CD4-positive, alpha-beta memory T cell (primary cell): Measurements from ENCODE around the gene KLF6. TPM values are rescaled to one million over a fixed set of nuclear protein-coding genes. Genes with fewer than 3 reads are reported as not detected.

ENCODE experiments used
- CTCF ChIA-PET: fragments of 350-600 bp; sonication (Branson Sonifier 250); formaldehyde crosslinking; loops from one replicate; lab custom pipeline; 2021; ENCODE audit warnings: inconsistent platforms; ENCODE audit not compliant: partially characterized antibody; lab: Charles Lee
- POLR2A ChIA-PET: fragments of 350-600 bp; sonication (Branson Sonifier 250); formaldehyde crosslinking; loops from one replicate; lab custom pipeline; 2021; ENCODE audit not compliant: partially characterized antibody; lab: Charles Lee
- DNase-seq, 5 donors: peaks; one replicate each; pipeline versions ENCODE4 v3.0.0 to v3.0.0-alpha.2; 2020 to 2022; ENCODE audit warnings: mixed read lengths in 1 of 5
- H3K27ac ChIP-seq: one replicate; pipeline ENCODE4 v1.7.0; 2013; ENCODE audit warnings: low read depth, low read length
- H3K27me3 ChIP-seq: 2 replicates; pipeline ENCODE4 v1.7.0; 2013; ENCODE audit warnings: mild to moderate bottlenecking, low read length, moderate library complexity; ENCODE audit not compliant: insufficient read depth
- H3K36me3 ChIP-seq: 2 replicates; pipeline ENCODE4 v1.7.0; 2013; ENCODE audit warnings: mild to moderate bottlenecking, low read length, moderate library complexity; ENCODE audit not compliant: insufficient read depth
- H3K4me1 ChIP-seq: 2 replicates; pipeline ENCODE4 v1.7.0; 2013; ENCODE audit warnings: mild to moderate bottlenecking, low read length, moderate library complexity; ENCODE audit not compliant: insufficient read depth
- H3K4me3 ChIP-seq, 2 donors: one replicate each; pipeline ENCODE4 v1.7.0; 2013; ENCODE audit warnings: low read length in 2 of 2, mild to moderate bottlenecking in 1 of 2
- H3K9me3 ChIP-seq, 2 donors: one replicate each; pipeline ENCODE4 v1.7.0; 2013; ENCODE audit warnings: low read length in 2 of 2, control low read depth in 1 of 2; ENCODE audit not compliant: control insufficient read depth in 1 of 2
- H3K27ac Mint-ChIP-seq, 7 donors: one replicate each; pipeline ENCODE4 v1.8.0; 2020 to 2021; ENCODE audit warnings: mixed read lengths in 7 of 7, mild to moderate bottlenecking in 6 of 7, inconsistent platforms in 3 of 7, moderate library complexity in 3 of 7
- H3K27me3 Mint-ChIP-seq, 2 donors: one replicate each; pipeline ENCODE4 v1.8.0; 2020 to 2021; ENCODE audit warnings: mixed read lengths in 2 of 2
- H3K36me3 Mint-ChIP-seq, 2 donors: one replicate each; pipeline ENCODE4 v1.8.0; 2020 to 2021; ENCODE audit warnings: mixed read lengths in 2 of 2, inconsistent platforms in 1 of 2, mild to moderate bottlenecking in 1 of 2
- H3K4me1 Mint-ChIP-seq, 4 donors: one replicate each; pipeline ENCODE4 v1.8.0; 2020 to 2021; ENCODE audit warnings: mixed read lengths in 4 of 4, mild to moderate bottlenecking in 1 of 4
- H3K4me3 Mint-ChIP-seq, 8 donors: one replicate each; pipeline ENCODE4 v1.8.0; 2020 to 2021; ENCODE audit warnings: mixed read lengths in 8 of 8, mild to moderate bottlenecking in 7 of 8, moderate library complexity in 6 of 8, inconsistent platforms in 3 of 8
- H3K9me3 Mint-ChIP-seq, 8 donors: one replicate each; pipeline ENCODE4 v1.8.0; 2020 to 2021; ENCODE audit warnings: mixed read lengths in 8 of 8, mild to moderate bottlenecking in 5 of 8, inconsistent platforms in 3 of 8, moderate library complexity in 1 of 8
- intact Hi-C: fragments of 100-400 bp; cut with micrococcal nuclease; formaldehyde crosslinking; loops from one replicate; pipeline ENCODE4 v1.15.1; 2023
- polyA plus RNA-seq, 2 donors: library from polyadenylated mRNA; unstranded; fragments of 300-500 nt; fragmentation: Illumina TruSeq; gene quantifications; one replicate each; pipeline ENCODE4 v1.2.3, GENCODE V29; 2021
- total RNA-seq, 2 experiments: library from RNA; stranded (reverse); gene quantifications; one replicate each; pipeline ENCODE4 v1.2.3, GENCODE V29; 2021

Gene KLF6
- total and polyA plus RNA-seq, 4 experiments from 2014 or later, result 291 to 865 (median 562) TPM

DNA sequence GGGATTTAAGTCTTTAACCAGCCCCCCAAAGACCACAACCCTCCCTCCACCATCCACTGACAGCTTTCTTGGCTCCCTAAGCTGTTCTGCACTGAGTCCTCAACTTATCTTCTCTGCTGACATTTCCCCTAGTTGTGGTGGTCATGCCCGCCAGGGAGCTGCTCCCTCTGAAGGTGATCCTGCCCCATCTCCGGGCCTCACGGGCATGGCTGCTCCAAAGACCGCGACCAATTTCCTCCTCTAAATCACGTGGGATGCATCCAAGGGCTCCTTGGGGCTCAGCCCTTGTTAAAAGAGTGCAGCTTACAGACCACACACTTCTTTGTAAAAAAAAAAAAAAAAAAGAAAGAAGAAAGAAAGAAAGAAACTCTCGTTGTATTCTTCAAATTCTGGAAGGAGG is 27.1 kb upstream of the KLF6 start:
- Histone ChIP-seq H3K4me1 (peaks cover 73% of the 10 kb centered on the region), H3K9me3 (no peaks in the 10 kb centered on the region), H3K4me3 (peak overlapping the region in 1 of 2 donors; percentile 39), H3K27me3 (no peaks in the 10 kb centered on the region), H3K27ac (peak overlapping the region; percentile 99), H3K36me3 (no peaks in the 10 kb centered on the region)
- H3K36me3 Mint-ChIP-seq, result peaks cover 0 to 4% of the 10 kb centered on the region in 2 donors
- intact Hi-C loops, result loop anchor here (5.0 kb wide), 1 partner anchor 35 kb away; no protein-coding TSS in a partner anchor
- POLR2A ChIA-PET, result interaction anchor here (0.9 to 17.8 kb wide), 14 partner anchors 11 to 160 kb away, joined by 3 to 1468 read pairs (median 24); partner anchors contain the start of gene KLF6
- H3K27ac Mint-ChIP-seq, result no peak overlapping the region
- peak overlapping the region in 7 of 8 donors; percentile 77 to 87 (median 83) for H3K4me3 Mint-ChIP-seq
- no peaks in the 10 kb centered on the region for H3K27me3 Mint-ChIP-seq
- no peaks in the 10 kb centered on the region for H3K9me3 Mint-ChIP-seq
- CTCF ChIA-PET, result interaction anchor here (0.5 to 2.3 kb wide), 11 partner anchors 9 to 844 kb away, joined by 3 to 8 read pairs (median 3); partner anchors contain the start of gene KLF6
- peaks cover 19 to 81% (median 59%) of the 10 kb centered on the region in 4 donors for H3K4me1 Mint-ChIP-seq
- DNase-seq, result no peak

DNA sequence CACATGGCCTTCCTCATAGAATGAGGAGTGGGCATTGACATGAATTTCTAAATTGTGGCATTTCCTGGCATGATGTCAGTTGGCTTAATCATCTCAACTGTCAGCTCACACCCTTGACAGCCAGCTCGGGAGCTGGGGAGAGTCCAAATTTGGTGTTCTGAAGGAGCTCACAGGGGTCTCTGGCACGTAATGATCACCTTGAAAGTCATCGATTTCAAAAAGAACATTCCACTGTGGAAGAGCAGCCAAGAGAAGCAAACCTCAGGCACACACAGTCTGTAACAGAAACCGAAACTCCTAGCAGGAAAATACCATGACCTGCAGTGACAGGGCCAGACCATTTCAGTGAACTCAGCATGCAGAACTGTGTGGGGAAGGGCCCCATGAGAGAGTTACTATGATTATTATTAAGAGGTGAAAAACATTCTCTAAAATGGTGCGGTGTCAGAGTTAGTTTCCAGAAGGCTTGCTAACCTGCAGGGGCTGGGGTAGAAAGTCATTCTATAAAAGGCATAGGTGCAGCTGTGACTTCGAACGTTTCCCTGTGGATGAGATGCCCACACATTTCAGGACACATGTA is 26.4 kb upstream of the KLF6 start:
- DNase-seq, result peak; percentile 49 to 79 (median 66)

GRCh38 chr10:3808689-3809199 is 23.7 kb upstream of the KLF6 start:
- Histone ChIP-seq H3K9me3 (no peaks in the 10 kb centered on the region), H3K4me1 (peaks cover 89% of the 10 kb centered on the region), H3K27ac (peak overlapping the region; percentile 99), H3K36me3 (no peaks in the 10 kb centered on the region), H3K27me3 (no peaks in the 10 kb centered on the region), H3K4me3 (peak overlapping the region in 1 of 2 donors; percentile 20)
- CTCF ChIA-PET, result interaction anchor here (2.5 kb wide), 1 partner anchor 23 kb away, joined by 8 read pairs; the partner anchor contains the start of gene KLF6
- Mint-ChIP-seq H3K9me3 (no peaks in the 10 kb centered on the region), H3K4me1 (peaks cover 0 to 93% (median 76%) of the 10 kb centered on the region in 4 donors), H3K36me3 (peaks cover 0 to 8% of the 10 kb centered on the region in 2 donors), H3K4me3 (peak overlapping the region in 7 of 8 donors; percentile 6 to 85 (median 33)), H3K27me3 (no peaks in the 10 kb centered on the region), H3K27ac (no peak overlapping the region)
- no peak for DNase-seq
- POLR2A ChIA-PET, result interaction anchor here (1.0 to 17.8 kb wide), 10 partner anchors 9 to 126 kb away, joined by 3 to 1468 read pairs (median 44); partner anchors contain the start of gene KLF6
- intact Hi-C loops, result no loop called here

More for the DNA sequence above, 26.4 kb upstream of the KLF6 start:
- Mint-ChIP-seq H3K4me3 (peak overlapping the region; percentile 76 to 87 (median 82)), H3K27me3 (no peaks in the 10 kb centered on the region), H3K4me1 (peaks cover 18 to 89% (median 66%) of the 10 kb centered on the region in 4 donors), H3K36me3 (peaks cover 0 to 4% of the 10 kb centered on the region in 2 donors), H3K9me3 (no peaks in the 10 kb centered on the region), H3K27ac (no peak overlapping the region)
- Histone ChIP-seq H3K27ac (peak overlapping the region; percentile 99), H3K9me3 (no peaks in the 10 kb centered on the region), H3K4me3 (peak overlapping the region; percentile 1 to 39), H3K27me3 (no peaks in the 10 kb centered on the region), H3K36me3 (no peaks in the 10 kb centered on the region), H3K4me1 (peaks cover 79% of the 10 kb centered on the region)
- intact Hi-C loops, result loop anchor here (2.0 to 5.0 kb wide), 2 partner anchors 17 to 34 kb away; no protein-coding TSS in a partner anchor
- ChIA-PET CTCF (interaction anchor here (0.7 to 2.5 kb wide), 13 partner anchors 9 to 845 kb away, joined by 3 to 8 read pairs (median 4); partner anchors contain the start of gene KLF6), POLR2A (interaction anchor here (0.7 to 17.8 kb wide), 21 partner anchors 10 to 263 kb away, joined by 3 to 1468 read pairs (median 12); partner anchors contain the start of gene KLF6)

GRCh38 chr10:3807928-3808496 is 23.0 kb upstream of the KLF6 start:
- POLR2A ChIA-PET, result interaction anchor here (1.0 to 17.8 kb wide), 15 partner anchors 20 to 267 kb away, joined by 3 to 1468 read pairs (median 9); partner anchors contain the start of gene KLF6
- intact Hi-C loops, result no loop called here
- peak overlapping the region in 7 of 8 donors; percentile 38 to 85 (median 76) for H3K4me3 Mint-ChIP-seq
- Histone ChIP-seq H3K27me3 (no peaks in the 10 kb centered on the region), H3K4me3 (peak overlapping the region in 1 of 2 donors; percentile 2), H3K9me3 (no peaks in the 10 kb centered on the region), H3K27ac (peak overlapping the region; percentile 99), H3K36me3 (no peaks in the 10 kb centered on the region), H3K4me1 (peaks cover 96% of the 10 kb centered on the region)
- CTCF ChIA-PET, result interaction anchor here (0.8 to 4.1 kb wide), 4 partner anchors 24 to 69 kb away, joined by 3 to 39 read pairs (median 5); partner anchors contain the start of gene KLF6
- H3K27me3 Mint-ChIP-seq, result no peaks in the 10 kb centered on the region
- DNase-seq, result no peak
- H3K4me1 Mint-ChIP-seq, result peaks cover 0 to 91% (median 76%) of the 10 kb centered on the region in 4 donors
- peaks cover 0 to 8% of the 10 kb centered on the region in 2 donors for H3K36me3 Mint-ChIP-seq
- no peak overlapping the region for H3K27ac Mint-ChIP-seq
- H3K9me3 Mint-ChIP-seq, result no peaks in the 10 kb centered on the region

GRCh38 chr10:3807211-3807927 is 22.4 kb upstream of the KLF6 start:
- Mint-ChIP-seq H3K4me3 (peak overlapping the region in 7 of 8 donors; percentile 38 to 85 (median 76)), H3K36me3 (peaks cover 0 to 8% of the 10 kb centered on the region in 2 donors), H3K27me3 (no peaks in the 10 kb centered on the region), H3K9me3 (no peaks in the 10 kb centered on the region), H3K4me1 (peaks cover 0 to 86% (median 76%) of the 10 kb centered on the region in 4 donors), H3K27ac (no peak overlapping the region)
- intact Hi-C loops, result no loop called here
- Histone ChIP-seq H3K9me3 (no peaks in the 10 kb centered on the region), H3K4me3 (peak overlapping the region; percentile 2 to 5), H3K27ac (peak overlapping the region; percentile 99), H3K4me1 (peaks cover 98% of the 10 kb centered on the region), H3K36me3 (no peaks in the 10 kb centered on the region), H3K27me3 (no peaks in the 10 kb centered on the region)
- CTCF ChIA-PET, result interaction anchor here (0.8 to 4.1 kb wide), 5 partner anchors 24 to 80 kb away, joined by 3 to 39 read pairs (median 4); partner anchors contain the start of gene KLF6
- POLR2A ChIA-PET, result interaction anchor here (0.6 to 17.8 kb wide), 25 partner anchors 8 to 268 kb away, joined by 3 to 1468 read pairs (median 5); partner anchors contain the start of gene KLF6
- DNase-seq, result peak; percentile 36 to 52 (median 45)

GRCh38 chr10:3806603-3807002 is 21.6 kb upstream of the KLF6 start:
- intact Hi-C loops, result no loop called here
- Histone ChIP-seq H3K27me3 (no peaks in the 10 kb centered on the region), H3K36me3 (no peaks in the 10 kb centered on the region), H3K9me3 (no peaks in the 10 kb centered on the region), H3K4me3 (peak overlapping the region; percentile 5 to 41), H3K4me1 (peaks cover 98% of the 10 kb centered on the region), H3K27ac (peak overlapping the region; percentile 99)
- no peaks in the 10 kb centered on the region for H3K27me3 Mint-ChIP-seq
- peaks cover 0 to 80% (median 72%) of the 10 kb centered on the region in 4 donors for H3K4me1 Mint-ChIP-seq
- peak overlapping the region in 7 of 8 donors; percentile 38 to 85 (median 76) for H3K4me3 Mint-ChIP-seq
- H3K27ac Mint-ChIP-seq, result no peak overlapping the region
- H3K9me3 Mint-ChIP-seq, result no peaks in the 10 kb centered on the region
- peak; percentile 23 to 74 (median 46) for DNase-seq
- ChIA-PET POLR2A (interaction anchor here (0.6 to 17.8 kb wide), 23 partner anchors 9 to 268 kb away, joined by 3 to 1468 read pairs (median 7); partner anchors contain the start of gene KLF6), CTCF (interaction anchor here (1.0 to 4.1 kb wide), 4 partner anchors 23 to 80 kb away, joined by 3 to 39 read pairs (median 5); partner anchors contain the start of gene KLF6)
- peaks cover 0 to 8% of the 10 kb centered on the region in 2 donors for H3K36me3 Mint-ChIP-seq
